Measurements from ENCODE around the gene PLPP1. TPM values are rescaled to one million over a fixed set of nuclear protein-coding genes. Genes with fewer than 3 reads are reported as not detected.

The PLPP1 gene
- total and polyA plus RNA-seq, 2 of the 8 experiments (the other 6 are each of a cell fraction or from before 2014, with no cell fraction given) = 43.7 to 91.3 TPM

DNA sequence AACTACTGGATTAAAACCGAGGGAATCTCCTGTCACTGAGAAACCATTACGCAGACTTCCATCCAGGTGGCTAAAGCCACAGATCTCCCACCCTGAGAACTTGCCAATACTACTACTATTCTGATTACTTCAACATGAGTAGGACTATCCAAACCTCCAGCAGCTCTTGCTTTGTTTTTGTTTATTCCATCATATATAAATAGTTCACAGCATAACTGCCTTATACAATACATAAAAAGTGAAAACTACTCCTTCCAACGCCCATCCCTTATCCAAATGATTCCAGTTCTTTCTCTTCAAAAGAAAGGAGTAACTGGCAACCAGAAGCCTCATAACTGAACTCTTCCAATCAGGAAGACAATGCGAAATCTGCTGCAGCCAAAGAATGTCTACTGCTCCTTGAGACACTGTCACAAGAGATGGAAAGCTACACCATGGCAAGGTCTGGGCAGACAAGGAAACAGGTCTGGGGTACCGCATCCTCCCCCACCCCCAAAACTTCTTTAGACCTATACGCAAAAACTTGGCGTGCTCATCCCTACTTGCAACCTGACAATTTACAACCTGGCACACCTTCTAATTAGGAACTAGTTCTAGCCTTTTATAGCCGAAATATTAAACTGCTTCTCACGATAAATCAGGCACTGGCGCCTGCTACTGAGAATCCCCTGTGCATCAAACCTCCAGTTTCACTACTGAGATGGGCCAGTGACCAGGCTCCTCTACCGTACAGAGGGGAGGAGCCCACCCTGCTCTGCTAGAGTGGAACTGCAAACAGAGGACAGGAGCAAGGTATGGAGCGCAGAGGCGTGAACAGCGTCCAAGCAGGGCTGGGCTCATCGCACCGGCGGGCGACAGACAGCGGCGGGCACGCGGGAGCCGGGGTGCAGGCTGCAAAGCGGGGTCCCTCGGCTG, 986 bp downstream of the PLPP1 start:
- H2AK5ac ChIP-seq (ENCODE audit: low read depth, low read length) = peak overlapping the region; percentile 10; the same call in 1 of the 2 replicates
- POLR2A ChIA-PET (ENCODE audit: partially characterized antibody) = interaction anchor here (0.8 to 2.0 kb wide), 8 partner anchors 8 to 64 kb away, joined by 3 to 5 read pairs (median 4); no protein-coding TSS in a partner anchor

More for the DNA sequence above, 986 bp downstream of the PLPP1 start:
- Histone ChIP-seq H3K36me3 (ENCODE audit: control insufficient read depth in 2 of 4, insufficient read depth in 4 of 4, low read length in 3 of 4) (peaks cover 0 to 11% (median 1%) of the 10 kb centered on the region in 4 experiments; a peak in 3 of 8 replicates), H3K4me3 (ENCODE audit: extremely low read depth in 1 of 4, insufficient read depth in 2 of 4, low read depth in 3 of 4, low read length in 4 of 4) (peak overlapping the region; percentile 73 to 80 (median 79)), H2BK5ac (ENCODE audit: low read depth, low read length) (peak overlapping the region; percentile 94; the same call in 1 of the 2 replicates), H3K56ac (replicated peaks; ENCODE audit: insufficient read length, low read depth, low read length) (no peak overlapping the region), H3K79me1 (ENCODE audit: low read depth, low read length) (peaks cover 6% of the 10 kb centered on the region), H3K4me1 (replicated peaks in 1 of 4; ENCODE audit: control insufficient read depth in 3 of 4, insufficient read depth in 4 of 4, low read length in 3 of 4) (peaks cover 0 to 10% (median 4%) of the 10 kb centered on the region in 4 experiments; a peak in 4 of 7 replicates), H4K20me1 (replicated peaks in 1 of 2; ENCODE audit: control insufficient read depth in 1 of 2, insufficient read depth in 2 of 2, low read length in 2 of 2) (peaks cover 8 to 9% of the 10 kb centered on the region in 2 experiments), H3K18ac (ENCODE audit: extremely low read depth, low read length) (peak overlapping the region; percentile 68; the same call in 1 of the 2 replicates), H3K14ac (ENCODE audit: insufficient read length) (no peak overlapping the region), H3K9me3 (ENCODE audit: insufficient read depth in 2 of 2, low read depth in 1 of 2, low read length in 1 of 2) (no peaks in the 10 kb centered on the region), H2BK20ac (ENCODE audit: low read length) (no peak overlapping the region), H3K4me2 (ENCODE audit: insufficient read depth in 1 of 2, low read depth in 2 of 2, low read length in 2 of 2) (peak overlapping the region; percentile 81 to 83), H2AFZ (ENCODE audit: low read length) (no peak overlapping the region), H3K4ac (replicated peaks; ENCODE audit: insufficient read length, low read depth, low read length) (no peak overlapping the region), H2BK120ac (replicated peaks; ENCODE audit: low read depth, low read length) (no peak overlapping the region), H2BK12ac (ENCODE audit: low read depth, low read length) (peak overlapping the region; percentile 43; the same call in 1 of the 2 replicates), H3K9ac (replicated peaks in 1 of 4; ENCODE audit: extremely low read depth in 1 of 4, low read depth in 3 of 4, low read length in 3 of 4) (peak overlapping the region in 3 of 4 experiments; percentile 64 to 70 (median 64); a peak in 6 of 7 replicates), H3K27ac (ENCODE audit: low read depth, low read length) (no peak overlapping the region), H4K91ac (replicated peaks; ENCODE audit: insufficient read length, low read length) (no peak overlapping the region), H4K8ac (ENCODE audit: extremely low read depth, insufficient read depth, low read length) (peak overlapping the region; percentile 87; the same call in 1 of the 2 replicates), H3K23ac (ENCODE audit: insufficient read length) (no peak overlapping the region), H2BK15ac (ENCODE audit: low read length) (0 out of 2 replicates have a peak overlapping the region, but pooled peaks have one; percentile 8), H3K27me3 (replicated peaks in 1 of 4; ENCODE audit: control insufficient read depth in 3 of 4, extremely low read depth in 1 of 4, insufficient read depth in 3 of 4, low read length in 3 of 4) (no peaks in the 10 kb centered on the region), H3K79me2 (ENCODE audit: control insufficient read depth in 1 of 2, insufficient read depth in 2 of 2, low read length in 2 of 2) (peaks cover 26 to 57% of the 10 kb centered on the region in 2 experiments), H4K5ac (ENCODE audit: insufficient read length, low read depth, low read length) (no peak overlapping the region), H3K23me2 (ENCODE audit: low read depth, low read length) (peaks cover 18% of the 10 kb centered on the region)
- TF ChIP-seq HDAC2 (IDR thresholded peaks at IDR 0.05; ENCODE audit: borderline replicate concordance in 1 of 2, low read depth in 2 of 2, low read length in 2 of 2) = peak in 1 of 2 experiments; percentile 18; a peak in 1 of 4 replicates
- TF ChIP-seq RBBP5 (IDR thresholded peaks at IDR 0.05; ENCODE audit: borderline replicate concordance, low read depth, low read length) = no peak
- TF ChIP-seq POLR2AphosphoS5 (IDR thresholded peaks at IDR 0.05; ENCODE audit: low read depth, low read length) = 0 out of 2 replicates have a peak, but pooled peaks have one; percentile 24
- peak; percentile 20 for TF ChIP-seq SAP30 (IDR thresholded peaks at IDR 0.05; ENCODE audit: insufficient read depth, insufficient replicate concordance, low read length)
- no peak for TF ChIP-seq TAF7 (optimal IDR thresholded peaks at IDR 0.05; ENCODE audit: borderline replicate concordance, low read depth, low read length)
- no peak for TF ChIP-seq GABPA (IDR thresholded peaks at IDR 0.05; ENCODE audit: borderline replicate concordance, insufficient read depth, low read length)
- TF ChIP-seq RAD21 (IDR thresholded peaks at IDR 0.05 in 1 of 2, conservative IDR thresholded peaks at IDR 0.05 in 1 of 2; ENCODE audit: low read depth in 2 of 2, low read length in 2 of 2) = peak in 1 of 2 experiments; percentile 10; a peak in 1 of 4 replicates
- WGBS, 2 experiments (ENCODE audit: extremely low coverage in 1 of 2, insufficient coverage in 1 of 2, insufficient read length in 1 of 2, insufficient replicate concordance in 2 of 2, low coverage in 1 of 2, low lambda C conversion rate in 2 of 2, missing lambda C conversion rate in 1 of 2) = 7% methylated on average over 25 of the region's 25 CpGs; no CpG with 5 or more reads in 1 of the 2 experiments
- FAIRE-seq = no peak
- DNase-seq (ENCODE audit: low read depth in 1 of 2, low spot score in 2 of 2) = no peak
- CTCF ChIA-PET (ENCODE audit: partially characterized antibody) = interaction anchor here (0.6 to 1.5 kb wide), 3 partner anchors 10 to 135 kb away, joined by 3 to 4 read pairs (median 3); no protein-coding TSS in a partner anchor

Data from H1 (cell line).